Neural cell (in vitro differentiated cells): ENCODE results near the gene AGBL4. TPM values are rescaled to one million over a fixed set of nuclear protein-coding genes. Genes with fewer than 3 reads are reported as not detected.

Source experiments
- H2AFZ ChIP-seq: fragments of 200-600, 300-800 bp; sonication (generic), shearing (Covaris generic); 2 replicates; pipeline ENCODE4 v1.6.0; 2014; ENCODE audit warnings: low read depth, mild to moderate bottlenecking, antibody characterized with exemption, low read length, moderate library complexity
- H3F3A ChIP-seq: fragments of 200-600 bp; shearing (Covaris generic); 2 replicates; pipeline ENCODE4 v1.6.1; 2016; ENCODE audit warnings: mild to moderate bottlenecking, moderate library complexity, mixed read lengths, antibody characterized with exemption, low read length; ENCODE audit not compliant: insufficient read depth, poor library complexity, severe bottlenecking
- H3K27ac ChIP-seq: fragments of 200-600, 300-800 bp; sonication (generic), shearing (Covaris generic); 2 replicates; pipeline ENCODE4 v1.5.1; 2014; ENCODE audit warnings: mild to moderate bottlenecking, low read length, moderate library complexity
- H3K27me3 ChIP-seq: fragments of 300-800, 200-600 bp; sonication (generic), shearing (Covaris generic); 2 replicates; pipeline ENCODE4 v1.6.0; 2014; ENCODE audit warnings: mild to moderate bottlenecking, low read depth, low read length, moderate library complexity; ENCODE audit not compliant: insufficient read depth
- H3K36me3 ChIP-seq: fragments of 300-800, 200-600 bp; sonication (generic), shearing (Covaris generic); 2 replicates; pipeline ENCODE4 v1.5.1; 2014; ENCODE audit warnings: mild to moderate bottlenecking, antibody characterized with exemption, low read length, moderate library complexity; ENCODE audit not compliant: insufficient read depth
- H3K4me2 ChIP-seq: fragments of 300-800, 200-600 bp; sonication (generic), shearing (Covaris generic); 2 replicates; pipeline ENCODE4 v1.6.0; 2014; ENCODE audit warnings: mild to moderate bottlenecking, low read length
- H3K4me3 ChIP-seq: fragments of 300-800, 200-600 bp; sonication (generic), shearing (Covaris generic); 2 replicates; pipeline ENCODE4 v1.5.1; 2014; ENCODE audit warnings: mild to moderate bottlenecking, low read length, moderate library complexity
- H3K79me2 ChIP-seq: fragments of 200-600 bp; shearing (Covaris generic); replicated peaks from 2 replicates; pipeline ENCODE4 v1.6.0; 2014; ENCODE audit warnings: mild to moderate bottlenecking, low read length, moderate library complexity; ENCODE audit not compliant: insufficient read depth
- H3K9ac ChIP-seq: fragments of 300-800, 200-600 bp; sonication (generic), shearing (Covaris generic); 2 replicates; pipeline ENCODE4 v1.6.1; 2016; ENCODE audit warnings: mild to moderate bottlenecking, low read length, mixed read lengths
- H3K9me2 ChIP-seq: fragments of 200-600 bp; shearing (Covaris generic); 2 replicates; pipeline ENCODE4 v1.6.1; 2016; ENCODE audit warnings: mild to moderate bottlenecking, low read length, mixed read lengths; ENCODE audit not compliant: insufficient read depth
- H3K9me3 ChIP-seq: fragments of 200-600, 300-800 bp; sonication (generic), shearing (Covaris generic); 2 replicates; pipeline ENCODE4 v1.6.1; 2016; ENCODE audit warnings: mild to moderate bottlenecking, mixed run types, low read length, moderate library complexity, mixed read lengths
- H4K20me1 ChIP-seq: fragments of 200-600 bp; shearing (Covaris generic); 2 replicates; pipeline ENCODE4 v1.6.1; 2016; ENCODE audit warnings: mild to moderate bottlenecking, mixed run types; ENCODE audit not compliant: insufficient read depth
- EP300 ChIP-seq: fragments of 450-650 bp; conservative IDR thresholded peaks from 2 replicates; pipeline ENCODE4 v1.6.1; 2014; ENCODE audit warnings: antibody characterized with exemption, mild to moderate bottlenecking, moderate library complexity; ENCODE audit not compliant: poor library complexity, severe bottlenecking
- EZH2 ChIP-seq: fragments of 200-600, 300-800 bp; shearing (Covaris generic), sonication (generic); IDR thresholded peaks from 2 replicates; pipeline ENCODE4 v1.6.1; 2014; ENCODE audit warnings: antibody characterized with exemption, low read length, borderline replicate concordance, mild to moderate bottlenecking; ENCODE audit not compliant: insufficient read depth, poor library complexity, severe bottlenecking
- MXI1 ChIP-seq: fragments of 450-650 bp; conservative IDR thresholded peaks from 2 replicates; pipeline ENCODE4 v1.6.1; 2014; ENCODE audit warnings: antibody characterized with exemption, mild to moderate bottlenecking; ENCODE audit not compliant: poor library complexity, severe bottlenecking
- POLR2AphosphoS5 ChIP-seq: IDR thresholded peaks from 2 replicates; pipeline ENCODE4 v1.6.1; 2012
- RAD21 ChIP-seq: fragments of 450-650 bp; conservative IDR thresholded peaks from 2 replicates; pipeline ENCODE4 v1.6.1; 2014; ENCODE audit warnings: antibody characterized with exemption, mild to moderate bottlenecking, moderate library complexity
- SMC3 ChIP-seq: fragments of 450-650 bp; conservative IDR thresholded peaks from 2 replicates; pipeline ENCODE4 v1.6.1; 2014; ENCODE audit warnings: antibody characterized with exemption, mild to moderate bottlenecking, moderate library complexity; ENCODE audit not compliant: poor library complexity
- TAF1 ChIP-seq: IDR thresholded peaks from 2 replicates; pipeline ENCODE4 v1.6.1; 2012; ENCODE audit warnings: low read depth
- polyA plus RNA-seq: library from polyadenylated mRNA; depleted of rRNA; stranded (reverse); fragments of >200 nt; gene quantifications from 2 replicates; pipeline ENCODE4 v1.2.3, GENCODE V29; 2014
- TF ChIP-seq, protein P1 (sequence below): IDR thresholded peaks from 2 replicates; pipeline ENCODE4 v1.6.1; 2012; ENCODE audit warnings: borderline replicate concordance
- TF ChIP-seq, protein P2 (sequence below): fragments of 450-650 bp; IDR thresholded peaks from 2 replicates; pipeline ENCODE4 v1.5.1; 2014; ENCODE audit warnings: antibody characterized with exemption, mild to moderate bottlenecking, moderate library complexity; ENCODE audit not compliant: poor library complexity, severe bottlenecking

AGBL4 gene
- polyA plus RNA-seq, 1 donor from 2014 or later = 1.3 TPM

DNA sequence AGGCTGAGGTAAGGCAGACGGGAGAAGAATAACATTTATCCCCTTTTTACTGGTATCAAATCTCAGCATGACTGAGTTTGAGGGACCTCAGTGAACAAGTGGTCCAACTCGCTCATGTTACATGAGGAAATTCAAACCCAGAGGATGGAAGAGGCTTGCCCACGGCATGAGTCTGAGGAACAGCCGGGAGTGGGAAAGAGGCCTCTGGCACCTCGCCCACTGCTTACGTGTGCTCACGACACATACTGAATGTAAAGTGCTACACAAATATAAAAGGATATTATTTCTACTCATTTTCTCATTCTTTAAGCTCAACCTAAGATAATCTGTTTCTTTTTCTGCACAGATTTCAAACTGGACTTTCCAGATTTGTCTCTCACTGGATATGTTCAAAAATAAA lies 1261.8 kb downstream of the AGBL4 start:
- H2AFZ ChIP-seq = no peak overlapping the region
- no peaks in the 10 kb centered on the region for H3K9me3 ChIP-seq
- no peak overlapping the region for H3K9ac ChIP-seq
- TF ChIP-seq TAF1 (no peak), RAD21 (no peak), EP300 (no peak), SMC3 (no peak), EZH2 (no peak), MXI1 (no peak), POLR2AphosphoS5 (no peak)
- TF ChIP-seq, protein P1, sequence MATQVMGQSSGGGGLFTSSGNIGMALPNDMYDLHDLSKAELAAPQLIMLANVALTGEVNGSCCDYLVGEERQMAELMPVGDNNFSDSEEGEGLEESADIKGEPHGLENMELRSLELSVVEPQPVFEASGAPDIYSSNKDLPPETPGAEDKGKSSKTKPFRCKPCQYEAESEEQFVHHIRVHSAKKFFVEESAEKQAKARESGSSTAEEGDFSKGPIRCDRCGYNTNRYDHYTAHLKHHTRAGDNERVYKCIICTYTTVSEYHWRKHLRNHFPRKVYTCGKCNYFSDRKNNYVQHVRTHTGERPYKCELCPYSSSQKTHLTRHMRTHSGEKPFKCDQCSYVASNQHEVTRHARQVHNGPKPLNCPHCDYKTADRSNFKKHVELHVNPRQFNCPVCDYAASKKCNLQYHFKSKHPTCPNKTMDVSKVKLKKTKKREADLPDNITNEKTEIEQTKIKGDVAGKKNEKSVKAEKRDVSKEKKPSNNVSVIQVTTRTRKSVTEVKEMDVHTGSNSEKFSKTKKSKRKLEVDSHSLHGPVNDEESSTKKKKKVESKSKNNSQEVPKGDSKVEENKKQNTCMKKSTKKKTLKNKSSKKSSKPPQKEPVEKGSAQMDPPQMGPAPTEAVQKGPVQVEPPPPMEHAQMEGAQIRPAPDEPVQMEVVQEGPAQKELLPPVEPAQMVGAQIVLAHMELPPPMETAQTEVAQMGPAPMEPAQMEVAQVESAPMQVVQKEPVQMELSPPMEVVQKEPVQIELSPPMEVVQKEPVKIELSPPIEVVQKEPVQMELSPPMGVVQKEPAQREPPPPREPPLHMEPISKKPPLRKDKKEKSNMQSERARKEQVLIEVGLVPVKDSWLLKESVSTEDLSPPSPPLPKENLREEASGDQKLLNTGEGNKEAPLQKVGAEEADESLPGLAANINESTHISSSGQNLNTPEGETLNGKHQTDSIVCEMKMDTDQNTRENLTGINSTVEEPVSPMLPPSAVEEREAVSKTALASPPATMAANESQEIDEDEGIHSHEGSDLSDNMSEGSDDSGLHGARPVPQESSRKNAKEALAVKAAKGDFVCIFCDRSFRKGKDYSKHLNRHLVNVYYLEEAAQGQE = no peak
- TF ChIP-seq, protein P2, sequence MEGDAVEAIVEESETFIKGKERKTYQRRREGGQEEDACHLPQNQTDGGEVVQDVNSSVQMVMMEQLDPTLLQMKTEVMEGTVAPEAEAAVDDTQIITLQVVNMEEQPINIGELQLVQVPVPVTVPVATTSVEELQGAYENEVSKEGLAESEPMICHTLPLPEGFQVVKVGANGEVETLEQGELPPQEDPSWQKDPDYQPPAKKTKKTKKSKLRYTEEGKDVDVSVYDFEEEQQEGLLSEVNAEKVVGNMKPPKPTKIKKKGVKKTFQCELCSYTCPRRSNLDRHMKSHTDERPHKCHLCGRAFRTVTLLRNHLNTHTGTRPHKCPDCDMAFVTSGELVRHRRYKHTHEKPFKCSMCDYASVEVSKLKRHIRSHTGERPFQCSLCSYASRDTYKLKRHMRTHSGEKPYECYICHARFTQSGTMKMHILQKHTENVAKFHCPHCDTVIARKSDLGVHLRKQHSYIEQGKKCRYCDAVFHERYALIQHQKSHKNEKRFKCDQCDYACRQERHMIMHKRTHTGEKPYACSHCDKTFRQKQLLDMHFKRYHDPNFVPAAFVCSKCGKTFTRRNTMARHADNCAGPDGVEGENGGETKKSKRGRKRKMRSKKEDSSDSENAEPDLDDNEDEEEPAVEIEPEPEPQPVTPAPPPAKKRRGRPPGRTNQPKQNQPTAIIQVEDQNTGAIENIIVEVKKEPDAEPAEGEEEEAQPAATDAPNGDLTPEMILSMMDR = no peak
- H3F3A ChIP-seq = no peaks in the 10 kb centered on the region
- H3K27me3 ChIP-seq = no peaks in the 10 kb centered on the region
- H4K20me1 ChIP-seq = no peaks in the 10 kb centered on the region
- H3K79me2 ChIP-seq = peaks cover 5% of the 10 kb centered on the region
- no peak overlapping the region for H3K4me3 ChIP-seq
- peaks cover 24% of the 10 kb centered on the region for H3K36me3 ChIP-seq
- no peaks in the 10 kb centered on the region for H3K9me2 ChIP-seq
- H3K27ac ChIP-seq = no peak overlapping the region
- no peak overlapping the region for H3K4me2 ChIP-seq

DNA sequence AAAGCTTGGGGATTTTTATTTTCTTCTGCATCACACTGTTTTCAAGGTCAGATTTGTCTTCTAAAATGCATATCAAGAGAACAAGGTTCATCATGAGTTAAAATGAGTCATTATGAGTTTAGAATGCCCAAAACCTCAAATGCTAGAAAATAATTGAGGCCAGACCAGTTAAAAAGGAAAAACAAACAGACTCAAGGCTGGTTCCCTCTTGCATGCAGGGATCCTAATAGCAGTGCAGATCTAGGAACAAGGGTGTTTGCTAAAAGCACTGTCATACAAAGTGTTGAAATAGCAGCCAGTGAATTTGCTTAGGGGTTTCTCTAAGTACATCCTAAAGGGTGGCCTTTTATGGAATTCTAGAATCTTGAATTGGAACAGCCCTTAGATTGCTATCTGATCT lies 1262.3 kb downstream of the AGBL4 start:
- peaks cover 5% of the 10 kb centered on the region for H3K79me2 ChIP-seq
- H3K9me2 ChIP-seq = no peaks in the 10 kb centered on the region
- no peaks in the 10 kb centered on the region for H3F3A ChIP-seq
- H4K20me1 ChIP-seq = no peaks in the 10 kb centered on the region
- H3K27me3 ChIP-seq = no peaks in the 10 kb centered on the region
- no peak overlapping the region for H3K27ac ChIP-seq
- H3K9ac ChIP-seq = no peak overlapping the region
- no peak overlapping the region for H2AFZ ChIP-seq
- no peaks in the 10 kb centered on the region for H3K9me3 ChIP-seq
- H3K4me3 ChIP-seq = no peak overlapping the region
- H3K4me2 ChIP-seq = no peak overlapping the region
- H3K36me3 ChIP-seq = peaks cover 18% of the 10 kb centered on the region
- no peak for TF ChIP-seq SMC3

DNA sequence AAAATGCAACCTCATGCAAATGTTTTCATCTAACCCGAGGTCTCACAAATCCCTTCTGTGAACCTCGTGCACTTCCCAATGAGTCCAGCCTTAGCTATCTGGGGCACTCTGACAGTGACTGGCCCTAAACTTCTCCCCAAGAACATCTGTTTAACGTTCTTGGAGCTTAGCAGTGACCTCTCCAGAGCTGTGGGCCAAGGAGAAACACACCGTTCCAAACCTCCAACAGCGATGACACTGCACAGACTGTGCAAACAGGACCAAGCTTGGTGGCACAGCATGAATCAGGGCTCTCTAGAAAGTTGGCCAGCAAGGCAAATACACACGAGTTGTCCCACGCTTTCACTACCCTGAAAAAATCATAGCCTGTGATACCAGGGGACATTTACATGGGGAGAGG lies 1262.9 kb downstream of the AGBL4 start:
- TF ChIP-seq, protein P1 = no peak
- TF ChIP-seq MXI1 (no peak), SMC3 (no peak), EZH2 (no peak), EP300 (no peak), TAF1 (no peak), RAD21 (no peak)
- Histone ChIP-seq H3K9me2 (no peaks in the 10 kb centered on the region), H3K79me2 (peaks cover 5% of the 10 kb centered on the region), H3K36me3 (peaks cover 19% of the 10 kb centered on the region), H3K27me3 (no peaks in the 10 kb centered on the region), H3K4me2 (no peak overlapping the region), H4K20me1 (no peaks in the 10 kb centered on the region), H3K9me3 (no peaks in the 10 kb centered on the region), H3K27ac (no peak overlapping the region), H3F3A (no peaks in the 10 kb centered on the region), H2AFZ (no peak overlapping the region), H3K9ac (no peak overlapping the region), H3K4me3 (no peak overlapping the region)
